OCI-LY1 (cell line): ENCODE results near the gene HINT1.

Experiments
- CTCF ChIP-seq: fragments of 200-600 bp; sonication (generic), shearing (Covaris generic); IDR thresholded peaks from 2 replicates; pipeline ENCODE4 v1.5.1; 2017; ENCODE audit warnings: mild to moderate bottlenecking, antibody characterized with exemption, low read length, moderate library complexity, mixed read lengths
- EZH2 ChIP-seq: fragments of 200-600 bp; sonication (generic), shearing (Covaris generic); IDR thresholded peaks from 2 replicates; pipeline ENCODE4 v1.8.0; 2017; ENCODE audit warnings: borderline replicate concordance, mixed run types, mild to moderate bottlenecking, antibody characterized with exemption, low read length, moderate library complexity, mixed read lengths

DNA sequence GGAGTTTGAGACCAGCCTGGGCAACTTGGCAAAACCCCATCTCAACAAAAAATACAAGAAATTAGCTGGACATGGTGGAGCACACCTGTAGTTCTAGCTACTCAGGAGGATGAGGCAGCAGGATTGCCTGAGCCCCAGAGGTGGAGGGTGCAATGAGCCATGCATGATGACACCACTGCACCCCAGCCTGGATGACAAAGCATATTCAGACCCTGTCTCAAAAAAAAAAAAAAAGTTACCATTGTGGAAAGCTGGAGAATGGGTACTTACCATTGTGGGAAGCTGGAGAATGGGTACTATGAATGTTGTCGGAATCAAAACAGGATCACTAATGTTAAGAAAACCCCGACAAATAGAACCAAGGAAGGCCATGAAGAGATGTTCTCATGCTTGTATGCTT, 25.7 kb downstream of the HINT1 start:
- TF ChIP-seq CTCF (no peak), EZH2 (no peak)
